ENCODE results near the gene PELI3. TPM values are rescaled to one million over a fixed set of nuclear protein-coding genes. Genes with fewer than 3 reads are reported as not detected.
A peak's percentile ranks its signal among the peaks of the same experiment; 100 is the strongest.

PELI3 gene
- total RNA-seq, 2 experiments from 2014 or later, result 20.7 to 23.8 TPM

DNA sequence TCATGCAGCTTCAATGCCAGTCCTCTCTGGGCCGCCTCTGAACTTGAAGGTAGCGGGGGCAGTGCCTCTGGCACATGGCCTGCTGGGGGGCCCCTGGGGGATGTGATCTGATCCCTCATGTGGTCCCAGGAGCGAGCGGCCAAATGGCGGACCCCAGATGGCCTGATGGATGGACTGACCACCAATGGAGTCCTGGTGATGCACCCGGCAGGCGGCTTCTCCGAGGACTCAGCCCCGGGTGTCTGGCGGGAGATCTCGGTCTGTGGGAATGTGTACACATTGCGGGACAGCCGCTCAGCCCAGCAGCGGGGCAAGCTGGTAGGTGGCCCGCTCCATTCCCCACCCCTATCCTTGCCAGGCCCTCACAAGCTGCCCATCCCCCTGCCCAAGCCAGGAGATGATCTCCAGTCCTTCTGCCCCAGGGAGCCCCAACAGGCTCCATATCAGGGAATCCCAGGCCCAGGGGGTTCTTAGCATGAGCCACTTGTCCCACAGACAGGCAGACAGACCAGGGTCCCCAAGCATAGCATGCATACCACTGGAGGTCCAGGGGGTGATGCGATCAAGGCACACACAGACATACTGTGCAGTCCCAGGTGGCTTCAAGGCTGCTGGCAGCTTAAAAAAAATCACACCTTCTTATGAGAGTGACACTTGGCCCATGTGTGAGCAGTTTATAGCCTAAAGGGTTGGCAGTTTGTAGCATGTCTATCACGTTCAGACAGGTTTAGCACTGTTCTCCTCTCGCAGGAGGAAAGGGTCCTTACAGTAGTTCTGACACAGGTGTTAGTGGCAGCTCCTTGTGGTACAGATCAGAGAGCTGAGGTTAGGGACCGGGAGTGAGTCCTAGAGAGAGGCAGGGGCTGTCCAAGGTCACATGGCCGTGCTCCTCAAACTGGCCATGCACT, 7.2 kb downstream of the PELI3 start:
- intact Hi-C loops (cut with DNase I, micrococcal nuclease), result loop anchor here in 1 of 2 experiments (5.0 kb wide), 1 partner anchor 118 kb away; the partner anchor contains the start of genes CCDC87 and CCS
- Histone ChIP-seq H3K36me3 (ENCODE audit: insufficient read depth, low read length) (peaks cover 27% of the 10 kb centered on the region), H3K27me3 (ENCODE audit: control insufficient read depth in 1 of 2, insufficient read depth in 2 of 2, low read length in 2 of 2) (no peaks in the 10 kb centered on the region), H3K27ac (ENCODE audit: low read depth in 1 of 2, low read length in 2 of 2) (no peak overlapping the region), H3K9me3 (ENCODE audit: control insufficient read depth in 1 of 2, insufficient read depth in 1 of 2, low read length in 2 of 2) (no peaks in the 10 kb centered on the region), H3K4me3 (ENCODE audit: low read length) (no peak overlapping the region), H3K4me1 (ENCODE audit: insufficient read depth, low read length) (peaks cover 2% of the 10 kb centered on the region)
- TF ChIP-seq, protein P1, sequence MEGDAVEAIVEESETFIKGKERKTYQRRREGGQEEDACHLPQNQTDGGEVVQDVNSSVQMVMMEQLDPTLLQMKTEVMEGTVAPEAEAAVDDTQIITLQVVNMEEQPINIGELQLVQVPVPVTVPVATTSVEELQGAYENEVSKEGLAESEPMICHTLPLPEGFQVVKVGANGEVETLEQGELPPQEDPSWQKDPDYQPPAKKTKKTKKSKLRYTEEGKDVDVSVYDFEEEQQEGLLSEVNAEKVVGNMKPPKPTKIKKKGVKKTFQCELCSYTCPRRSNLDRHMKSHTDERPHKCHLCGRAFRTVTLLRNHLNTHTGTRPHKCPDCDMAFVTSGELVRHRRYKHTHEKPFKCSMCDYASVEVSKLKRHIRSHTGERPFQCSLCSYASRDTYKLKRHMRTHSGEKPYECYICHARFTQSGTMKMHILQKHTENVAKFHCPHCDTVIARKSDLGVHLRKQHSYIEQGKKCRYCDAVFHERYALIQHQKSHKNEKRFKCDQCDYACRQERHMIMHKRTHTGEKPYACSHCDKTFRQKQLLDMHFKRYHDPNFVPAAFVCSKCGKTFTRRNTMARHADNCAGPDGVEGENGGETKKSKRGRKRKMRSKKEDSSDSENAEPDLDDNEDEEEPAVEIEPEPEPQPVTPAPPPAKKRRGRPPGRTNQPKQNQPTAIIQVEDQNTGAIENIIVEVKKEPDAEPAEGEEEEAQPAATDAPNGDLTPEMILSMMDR (IDR thresholded peaks at IDR 0.05), result no peak
- DNase-seq (no peak), ATAC-seq (ENCODE audit: poor library complexity) (no peak)
- Mint-ChIP-seq H3K9me3 (no peaks in the 10 kb centered on the region), H3K27me3 (no peaks in the 10 kb centered on the region), H3K27ac (no peak overlapping the region), H3K4me1 (ENCODE audit: low read depth) (peaks cover 13% of the 10 kb centered on the region), H3K36me3 (ENCODE audit: low read depth) (peaks cover 26% of the 10 kb centered on the region), H3K4me3 (no peak overlapping the region)
- POLR2A ChIA-PET, result no interaction called here
- CTCF ChIA-PET, result no interaction called here

DNA sequence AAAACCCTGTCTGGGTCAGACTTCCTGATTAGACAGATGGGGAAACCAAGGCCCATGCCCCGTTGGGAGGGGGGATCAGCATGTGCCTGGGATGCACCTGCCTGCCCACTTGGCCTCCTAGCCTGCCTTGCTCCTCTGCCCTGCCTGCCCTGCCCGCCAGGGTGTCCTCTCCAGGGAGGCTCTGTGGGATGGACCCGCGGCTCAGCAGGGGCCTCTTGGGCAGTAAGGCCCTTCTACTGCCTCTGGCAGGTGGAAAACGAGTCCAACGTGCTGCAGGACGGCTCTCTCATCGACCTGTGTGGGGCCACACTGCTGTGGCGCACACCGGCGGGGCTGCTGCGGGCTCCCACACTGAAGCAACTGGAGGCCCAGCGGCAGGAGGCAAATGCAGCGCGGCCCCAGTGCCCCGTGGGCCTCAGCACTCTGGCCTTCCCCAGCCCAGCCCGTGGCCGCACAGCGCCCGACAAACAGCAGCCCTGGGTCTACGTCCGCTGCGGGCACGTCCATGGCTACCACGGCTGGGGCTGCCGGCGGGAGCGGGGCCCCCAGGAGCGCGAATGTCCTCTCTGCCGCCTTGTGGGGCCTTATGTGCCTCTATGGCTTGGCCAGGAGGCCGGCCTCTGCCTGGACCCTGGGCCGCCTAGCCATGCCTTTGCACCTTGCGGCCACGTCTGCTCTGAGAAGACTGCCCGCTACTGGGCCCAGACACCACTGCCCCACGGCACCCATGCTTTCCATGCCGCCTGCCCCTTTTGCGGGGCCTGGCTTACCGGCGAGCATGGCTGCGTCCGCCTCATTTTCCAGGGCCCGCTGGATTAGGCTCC, 8.9 kb downstream of the PELI3 start:
- POLR2A ChIA-PET, result no interaction called here
- Mint-ChIP-seq H3K4me3 (no peak overlapping the region), H3K9me3 (no peaks in the 10 kb centered on the region), H3K36me3 (ENCODE audit: low read depth) (peaks cover 29% of the 10 kb centered on the region), H3K27ac (no peak overlapping the region), H3K4me1 (ENCODE audit: low read depth) (peaks cover 24% of the 10 kb centered on the region), H3K27me3 (no peaks in the 10 kb centered on the region)
- Histone ChIP-seq H3K9me3 (ENCODE audit: control insufficient read depth in 1 of 2, insufficient read depth in 1 of 2, low read length in 2 of 2) (no peaks in the 10 kb centered on the region), H3K27me3 (ENCODE audit: control insufficient read depth in 1 of 2, insufficient read depth in 2 of 2, low read length in 2 of 2) (no peaks in the 10 kb centered on the region), H3K36me3 (ENCODE audit: insufficient read depth, low read length) (peaks cover 27% of the 10 kb centered on the region), H3K4me3 (ENCODE audit: low read length) (no peak overlapping the region), H3K4me1 (ENCODE audit: insufficient read depth, low read length) (peaks cover 15% of the 10 kb centered on the region), H3K27ac (ENCODE audit: low read depth in 1 of 2, low read length in 2 of 2) (no peak overlapping the region)
- TF ChIP-seq, protein P1 (IDR thresholded peaks at IDR 0.05), result no peak
- no peak for ATAC-seq (ENCODE audit: poor library complexity)
- DNase-seq, result no peak
- CTCF ChIA-PET, result no interaction called here
- intact Hi-C loops (cut with DNase I, micrococcal nuclease), result no loop called here

DNA sequence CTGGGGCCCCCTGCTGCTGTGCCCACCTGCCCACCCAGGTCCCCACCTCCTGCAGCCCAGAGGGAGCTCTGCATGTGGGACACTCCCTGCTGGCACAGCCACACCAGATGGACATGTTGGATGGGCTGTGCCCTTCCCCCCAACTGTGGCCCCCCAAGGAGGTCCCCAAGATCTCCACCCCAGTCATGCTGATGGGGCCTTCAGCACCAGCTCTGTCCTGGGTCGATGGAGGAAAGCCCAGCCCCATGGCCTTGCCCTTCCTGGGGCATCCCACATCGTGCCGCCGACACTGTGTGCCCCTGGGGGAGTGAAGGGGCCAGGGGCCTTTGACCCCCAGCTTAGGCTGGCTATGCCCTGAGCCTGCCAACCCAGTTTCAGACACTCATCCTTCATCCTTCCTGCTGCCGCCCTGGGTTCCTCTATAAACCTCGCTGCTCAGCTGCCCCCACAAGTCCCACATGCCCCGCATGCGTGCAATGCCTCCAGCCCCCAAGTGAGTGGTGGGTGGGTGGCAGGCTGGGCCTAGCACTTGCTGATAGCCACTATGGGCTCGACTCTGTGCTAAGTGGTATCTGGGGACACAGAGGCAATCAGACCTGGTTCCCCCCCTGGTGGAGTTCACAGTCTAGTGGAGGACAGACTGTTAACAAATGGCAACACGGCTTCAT, 9.6 kb downstream of the PELI3 start:
- intact Hi-C loops (cut with DNase I, micrococcal nuclease), result no loop called here
- no peak for ATAC-seq (ENCODE audit: poor library complexity)

More for the DNA sequence above, 9.6 kb downstream of the PELI3 start:
- no peaks in the 10 kb centered on the region for H3K9me3 ChIP-seq (ENCODE audit: control insufficient read depth in 1 of 2, insufficient read depth in 1 of 2, low read length in 2 of 2)
- no peaks in the 10 kb centered on the region for H3K27me3 Mint-ChIP-seq
- H3K27ac ChIP-seq (ENCODE audit: low read depth in 1 of 2, low read length in 2 of 2), result no peak overlapping the region
- H3K27me3 ChIP-seq (ENCODE audit: control insufficient read depth in 1 of 2, insufficient read depth in 2 of 2, low read length in 2 of 2), result no peaks in the 10 kb centered on the region
- ChIA-PET CTCF (no interaction called here), POLR2A (no interaction called here)
- H3K4me1 Mint-ChIP-seq (ENCODE audit: low read depth), result peaks cover 24% of the 10 kb centered on the region
- DNase-seq, result peak in 1 of 14 experiments; percentile 20
- peak overlapping the region; percentile 55 for H3K27ac Mint-ChIP-seq
- TF ChIP-seq, protein P1 (IDR thresholded peaks at IDR 0.05), result no peak
- peaks cover 23% of the 10 kb centered on the region for H3K4me1 ChIP-seq (ENCODE audit: insufficient read depth, low read length)
- peaks cover 27% of the 10 kb centered on the region for H3K36me3 ChIP-seq (ENCODE audit: insufficient read depth, low read length)
- H3K36me3 Mint-ChIP-seq (ENCODE audit: low read depth), result peaks cover 25% of the 10 kb centered on the region
- peak overlapping the region; percentile 62 for H3K4me3 Mint-ChIP-seq
- no peak overlapping the region for H3K4me3 ChIP-seq (ENCODE audit: low read length)
- no peaks in the 10 kb centered on the region for H3K9me3 Mint-ChIP-seq

All from CD4-positive, alpha-beta T cell (primary cell).